Mucosa of descending colon (tissue), 3 donors: ENCODE results near the gene SIK3. TPM values are rescaled to one million over a fixed set of nuclear protein-coding genes. Genes with fewer than 3 reads are reported as not detected.

Source experiments
- ATAC-seq: fragments of 200-7000 bp; cut with Tn5 transposase; one replicate; pipeline ENCODE4 v1.9.1; 2020; ENCODE audit warnings: mild to moderate bottlenecking, moderate library complexity
- DNase-seq, 3 donors: peaks; one replicate each; pipeline ENCODE4 v3.0.0-alpha.2; 2020
- H3K36me3 ChIP-seq: fragments of 200-600 bp; one replicate; pipeline ENCODE4 v1.8.0; 2021; ENCODE audit warnings: low read depth, mild to moderate bottlenecking
- H3K4me1 ChIP-seq: fragments of 200-600 bp; one replicate; pipeline ENCODE4 v1.8.0; 2021; ENCODE audit warnings: low read depth, mild to moderate bottlenecking
- H3K4me3 ChIP-seq: fragments of 200-600 bp; one replicate; pipeline ENCODE4 v1.8.0; 2021; ENCODE audit warnings: mild to moderate bottlenecking
- H3K9me3 ChIP-seq: fragments of 200-600 bp; one replicate; pipeline ENCODE4 v1.8.0; 2021; ENCODE audit warnings: mild to moderate bottlenecking
- intact Hi-C, 2 donors: fragments of 100-400 bp; cut with DNase I in 1 of 2; cut with micrococcal nuclease in 1 of 2; formaldehyde crosslinking; loops; one replicate each; pipeline versions ENCODE4 v1.11.0 to v1.11.1; 2022; cut with DNase I, micrococcal nuclease
- total RNA-seq, 3 donors: library from RNA; stranded (reverse); fragmentation: NEBNext Ultra II Directional in 2 of 3; extraction: Animal tissue kit (Norgen Biotek cat#: 25700) in 2 of 3; gene quantifications; one replicate each; pipeline versions ENCODE4 v1.2.1 to v1.2.4, GENCODE V29; 2021 to 2023
- TF ChIP-seq, protein P1 (sequence below): fragments of 200-600 bp; IDR thresholded peaks from one replicate; pipeline ENCODE4 v1.8.0; 2022; ENCODE audit warnings: antibody characterized with exemption, mild to moderate bottlenecking
- donor health status: DM: no; HTN: no; CAD: no; lungs with moderate emphysema.
- donor health status: DM: no; HTN: no; CAD: no.
- donor health status: DM: no; HTN: yes; CAD: no.

Gene SIK3
- total RNA-seq, 3 donors from 2014 or later = 28.1 to 55.6 (median 41.8) TPM

- H3K4me1 ChIP-seq = peaks cover 4% of the 10 kb centered on the region
- H3K9me3 ChIP-seq = no peaks in the 10 kb centered on the region
- no peak for ATAC-seq
- no peak overlapping the region for H3K4me3 ChIP-seq
- TF ChIP-seq, protein P1, sequence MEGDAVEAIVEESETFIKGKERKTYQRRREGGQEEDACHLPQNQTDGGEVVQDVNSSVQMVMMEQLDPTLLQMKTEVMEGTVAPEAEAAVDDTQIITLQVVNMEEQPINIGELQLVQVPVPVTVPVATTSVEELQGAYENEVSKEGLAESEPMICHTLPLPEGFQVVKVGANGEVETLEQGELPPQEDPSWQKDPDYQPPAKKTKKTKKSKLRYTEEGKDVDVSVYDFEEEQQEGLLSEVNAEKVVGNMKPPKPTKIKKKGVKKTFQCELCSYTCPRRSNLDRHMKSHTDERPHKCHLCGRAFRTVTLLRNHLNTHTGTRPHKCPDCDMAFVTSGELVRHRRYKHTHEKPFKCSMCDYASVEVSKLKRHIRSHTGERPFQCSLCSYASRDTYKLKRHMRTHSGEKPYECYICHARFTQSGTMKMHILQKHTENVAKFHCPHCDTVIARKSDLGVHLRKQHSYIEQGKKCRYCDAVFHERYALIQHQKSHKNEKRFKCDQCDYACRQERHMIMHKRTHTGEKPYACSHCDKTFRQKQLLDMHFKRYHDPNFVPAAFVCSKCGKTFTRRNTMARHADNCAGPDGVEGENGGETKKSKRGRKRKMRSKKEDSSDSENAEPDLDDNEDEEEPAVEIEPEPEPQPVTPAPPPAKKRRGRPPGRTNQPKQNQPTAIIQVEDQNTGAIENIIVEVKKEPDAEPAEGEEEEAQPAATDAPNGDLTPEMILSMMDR = no peak
- DNase-seq = no peak
- H3K36me3 ChIP-seq = no peaks in the 10 kb centered on the region
- intact Hi-C loops = no loop called here
Measured at GRCh38 chr11:116859175-116859574, 239.1 kb downstream of the SIK3 start.

- H3K36me3 ChIP-seq = no peaks in the 10 kb centered on the region
- intact Hi-C loops = no loop called here
- ATAC-seq (no peak), DNase-seq (no peak)
- H3K9me3 ChIP-seq = no peaks in the 10 kb centered on the region
- H3K4me1 ChIP-seq = peaks cover 17% of the 10 kb centered on the region
- no peak overlapping the region for H3K4me3 ChIP-seq
- TF ChIP-seq, protein P1 = no peak
Measured at GRCh38 chr11:116857936-116858335, 240.3 kb downstream of the SIK3 start.

GRCh38 chr11:116857316-116857715 is 240.9 kb downstream of the SIK3 start:
- TF ChIP-seq, protein P1 = no peak
- peaks cover 23% of the 10 kb centered on the region for H3K4me1 ChIP-seq
- intact Hi-C loops = no loop called here
- no peak for ATAC-seq
- DNase-seq = no peak
- H3K9me3 ChIP-seq = no peaks in the 10 kb centered on the region
- no peaks in the 10 kb centered on the region for H3K36me3 ChIP-seq
- H3K4me3 ChIP-seq = no peak overlapping the region

GRCh38 chr11:116856423-116856822 is 241.8 kb downstream of the SIK3 start:
- DNase-seq = no peak
- H3K4me1 ChIP-seq = peaks cover 32% of the 10 kb centered on the region
- TF ChIP-seq, protein P1 = no peak
- intact Hi-C loops = no loop called here
- H3K9me3 ChIP-seq = no peaks in the 10 kb centered on the region
- no peak overlapping the region for H3K4me3 ChIP-seq
- no peak for ATAC-seq
- H3K36me3 ChIP-seq = no peaks in the 10 kb centered on the region

DNA sequence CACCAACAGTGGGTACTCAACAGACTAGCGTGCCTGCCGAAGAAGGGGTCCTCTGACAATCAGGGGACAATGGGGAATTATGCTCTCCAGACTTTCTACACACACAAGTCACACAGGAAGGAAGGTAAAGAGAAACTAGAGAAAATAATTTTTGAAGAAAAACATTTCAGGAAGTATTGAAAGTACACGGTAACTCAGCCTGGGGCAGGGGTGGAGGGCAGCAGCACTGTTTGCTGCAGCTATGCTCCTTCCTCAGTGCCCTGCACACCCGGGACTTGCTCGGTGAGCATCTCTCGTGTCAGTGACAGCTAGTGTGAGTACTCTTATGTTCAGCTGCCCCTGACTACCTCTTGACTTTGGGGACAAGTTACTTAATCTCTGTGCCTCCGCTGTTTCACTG is 242.8 kb downstream of the SIK3 start:
- Histone ChIP-seq H3K36me3 (no peaks in the 10 kb centered on the region), H3K4me1 (peaks cover 35% of the 10 kb centered on the region), H3K4me3 (no peak overlapping the region), H3K9me3 (no peaks in the 10 kb centered on the region)
- TF ChIP-seq, protein P1 = no peak
- intact Hi-C loops = no loop called here
- ATAC-seq (no peak), DNase-seq (no peak)

DNA sequence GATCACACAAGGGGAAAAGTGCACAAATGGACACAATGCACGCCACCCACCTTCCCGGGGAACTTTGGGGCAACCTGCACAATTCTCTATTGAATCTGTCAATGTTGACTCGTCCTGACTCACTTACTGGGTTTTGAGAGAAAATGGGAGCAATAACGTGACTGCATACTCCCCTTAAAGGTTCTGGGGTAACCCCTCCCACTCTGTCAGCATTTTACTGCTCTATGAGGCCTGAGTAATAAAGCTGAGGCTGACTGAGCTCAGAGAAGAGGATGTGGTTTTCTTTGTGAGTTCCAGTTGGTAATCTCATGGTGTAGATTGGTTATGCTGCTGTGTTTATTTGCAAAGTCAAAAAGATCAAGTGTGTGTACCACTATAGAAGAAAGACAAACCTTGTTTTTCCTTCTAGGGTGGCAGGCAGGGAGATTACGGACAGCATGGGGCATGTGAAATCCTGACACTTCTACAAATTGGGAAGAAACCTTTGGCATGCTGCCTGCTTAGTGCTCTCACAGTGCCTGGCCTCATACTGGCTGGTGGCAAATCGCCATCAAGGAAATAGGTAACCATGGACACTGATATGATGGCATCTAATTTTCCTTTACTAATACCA is 244.7 kb downstream of the SIK3 start:
- TF ChIP-seq, protein P1 = no peak
- peak; percentile 87 for ATAC-seq
- intact Hi-C loops = no loop called here
- no peaks in the 10 kb centered on the region for H3K9me3 ChIP-seq
- H3K36me3 ChIP-seq = no peaks in the 10 kb centered on the region
- no peak overlapping the region for H3K4me3 ChIP-seq
- H3K4me1 ChIP-seq = peaks cover 35% of the 10 kb centered on the region
- DNase-seq = peak in 1 of 3 donors; percentile 59
